Pancreas (tissue), 10 donors: ENCODE results near the gene FANCC. TPM values are rescaled to one million over a fixed set of nuclear protein-coding genes. Genes with fewer than 3 reads are reported as not detected.

Source experiments
- ATAC-seq, 4 donors: fragments of 200-7000 bp; cut with Tn5 transposase; one replicate each; pipeline versions ENCODE4 v1.8.0 to v1.9.1; 2020; ENCODE audit warnings: mild to moderate bottlenecking in 4 of 4, moderate library complexity in 4 of 4
- DNase-seq, 6 donors: peaks; one replicate each; pipeline ENCODE4 v3.0.0-alpha.2; 2020
- FAIRE-seq: peaks from 2 replicates; lab custom pipeline; 2012; peaks lifted over from hg19 to GRCh38; lab: Jason Lieb, UNC
- H3K27ac ChIP-seq, 4 donors: fragments of 200-600 bp; sonication (generic); 1 replicate in 3 of 4; 2 replicates in 1 of 4; pipeline versions ENCODE4 v1.5.0 to v1.8.0; 2020
- H3K27me3 ChIP-seq, 4 donors: fragments of 200-600 bp; one replicate each; pipeline ENCODE4 v1.8.0; 2021
- H3K36me3 ChIP-seq, 3 donors: fragments of 200-600 bp; sonication (generic) in 1 of 3; one replicate each; pipeline versions ENCODE4 v1.5.0 to v1.8.0; 2020 to 2021
- H3K4me1 ChIP-seq, 3 donors: fragments of 200-600 bp; one replicate each; pipeline ENCODE4 v1.8.0; 2021
- H3K4me3 ChIP-seq, 4 donors: fragments of 200-600 bp; sonication (generic) in 2 of 4; one replicate each; pipeline versions ENCODE4 v1.5.0 to v1.8.0; 2020 to 2021
- H3K9me3 ChIP-seq, 4 donors: fragments of 200-600 bp; one replicate each; pipeline ENCODE4 v1.8.0; 2021
- WGBS, 2 donors: extraction: QIAGEN DNeasy Blood & Tissue Kit; methylation state at CpG; one replicate each; pipeline ENCODE4 v1.1.7; 2013; 5-methylcytosine and 5-hydroxymethylcytosine counted together
- intact Hi-C, 3 donors: fragments of 100-400 bp; cut with DNase I; formaldehyde crosslinking; loops; one replicate each; pipeline versions ENCODE4 v1.11.1 to v1.14.2; 2022
- polyA plus RNA-seq, 2 donors: library from polyadenylated mRNA; stranded (reverse); fragments of 200-250 nt; gene quantifications; one replicate each; pipeline ENCODE4 v1.2.3, GENCODE V29; 2013
- total RNA-seq, 6 donors: library from RNA; stranded (reverse); fragmentation: NEBNext Ultra II Directional in 4 of 6; extraction: Animal tissue kit (Norgen Biotek cat#: 25700) in 4 of 6; gene quantifications; one replicate each; pipeline versions ENCODE4 v1.2.1 to v1.2.4, GENCODE V29; 2021 to 2023
- TF ChIP-seq, protein P1 (sequence below), 4 donors: fragments of 200-600 bp; sonication (generic) in 3 of 4; IDR thresholded peaks; one replicate each; pipeline versions ENCODE4 v1.5.0 to v1.8.0; 2021; ENCODE audit warnings: antibody characterized with exemption in 4 of 4
- donor health status: healthy with polysubstance abuse.
- donor health status: DM: no; HTN: no; CAD: no; lungs with moderate emphysema.
- donor health status: DM: no; HTN: no; CAD: no.
- donor health status: control.
- donor health status: control.
- donor health status: Bipolar disorder and iron deficiency.
- donor health status: DM: yes; HTN: yes; CAD: no.
- donor health status: DM: no; HTN: no; CAD: no.
- donor health status: DM: no; HTN: no; CAD: no.
- donor health status: DM: yes; HTN: yes; CAD: no.

Gene FANCC
- total and polyA plus RNA-seq, 8 donors = 3.8 to 9.9 (median 4.6) TPM

DNA sequence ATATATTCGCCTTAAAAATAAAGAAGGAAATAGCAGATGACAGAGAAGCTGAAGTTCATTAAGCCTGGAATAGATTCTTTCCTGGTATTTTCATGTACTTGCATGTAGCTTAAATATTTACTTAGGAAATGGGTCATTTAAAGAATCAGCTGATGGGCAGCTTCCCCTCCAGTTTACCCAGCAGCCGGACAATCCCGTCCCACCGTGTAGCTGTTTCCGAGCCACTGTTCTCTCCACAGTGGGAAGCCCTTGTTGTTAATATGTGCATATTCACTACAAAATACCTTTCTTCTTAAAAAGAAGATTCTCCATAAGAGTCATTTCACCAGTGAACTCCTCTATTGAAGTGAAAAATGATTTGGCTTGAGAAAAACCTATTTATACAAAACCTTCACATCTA lies 187.0 kb downstream of the FANCC start:
- intact Hi-C loops = no loop called here
- peak; percentile 8 to 22 (median 15) for ATAC-seq
- 6 to 14% methylated on average over 5 of the region's 5 CpGs for WGBS, 2 donors
- TF ChIP-seq, protein P1, sequence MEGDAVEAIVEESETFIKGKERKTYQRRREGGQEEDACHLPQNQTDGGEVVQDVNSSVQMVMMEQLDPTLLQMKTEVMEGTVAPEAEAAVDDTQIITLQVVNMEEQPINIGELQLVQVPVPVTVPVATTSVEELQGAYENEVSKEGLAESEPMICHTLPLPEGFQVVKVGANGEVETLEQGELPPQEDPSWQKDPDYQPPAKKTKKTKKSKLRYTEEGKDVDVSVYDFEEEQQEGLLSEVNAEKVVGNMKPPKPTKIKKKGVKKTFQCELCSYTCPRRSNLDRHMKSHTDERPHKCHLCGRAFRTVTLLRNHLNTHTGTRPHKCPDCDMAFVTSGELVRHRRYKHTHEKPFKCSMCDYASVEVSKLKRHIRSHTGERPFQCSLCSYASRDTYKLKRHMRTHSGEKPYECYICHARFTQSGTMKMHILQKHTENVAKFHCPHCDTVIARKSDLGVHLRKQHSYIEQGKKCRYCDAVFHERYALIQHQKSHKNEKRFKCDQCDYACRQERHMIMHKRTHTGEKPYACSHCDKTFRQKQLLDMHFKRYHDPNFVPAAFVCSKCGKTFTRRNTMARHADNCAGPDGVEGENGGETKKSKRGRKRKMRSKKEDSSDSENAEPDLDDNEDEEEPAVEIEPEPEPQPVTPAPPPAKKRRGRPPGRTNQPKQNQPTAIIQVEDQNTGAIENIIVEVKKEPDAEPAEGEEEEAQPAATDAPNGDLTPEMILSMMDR (IDR thresholded peaks at IDR 0.05) = no peak
- Histone ChIP-seq H3K9me3 (no peaks in the 10 kb centered on the region), H3K4me3 (no peak overlapping the region), H3K36me3 (no peaks in the 10 kb centered on the region), H3K27ac (peak overlapping the region in 2 of 4 donors; percentile 50 to 60), H3K4me1 (peaks cover 12 to 16% (median 15%) of the 10 kb centered on the region in 3 donors), H3K27me3 (no peaks in the 10 kb centered on the region)
- FAIRE-seq = no peak
- DNase-seq = no peak

DNA sequence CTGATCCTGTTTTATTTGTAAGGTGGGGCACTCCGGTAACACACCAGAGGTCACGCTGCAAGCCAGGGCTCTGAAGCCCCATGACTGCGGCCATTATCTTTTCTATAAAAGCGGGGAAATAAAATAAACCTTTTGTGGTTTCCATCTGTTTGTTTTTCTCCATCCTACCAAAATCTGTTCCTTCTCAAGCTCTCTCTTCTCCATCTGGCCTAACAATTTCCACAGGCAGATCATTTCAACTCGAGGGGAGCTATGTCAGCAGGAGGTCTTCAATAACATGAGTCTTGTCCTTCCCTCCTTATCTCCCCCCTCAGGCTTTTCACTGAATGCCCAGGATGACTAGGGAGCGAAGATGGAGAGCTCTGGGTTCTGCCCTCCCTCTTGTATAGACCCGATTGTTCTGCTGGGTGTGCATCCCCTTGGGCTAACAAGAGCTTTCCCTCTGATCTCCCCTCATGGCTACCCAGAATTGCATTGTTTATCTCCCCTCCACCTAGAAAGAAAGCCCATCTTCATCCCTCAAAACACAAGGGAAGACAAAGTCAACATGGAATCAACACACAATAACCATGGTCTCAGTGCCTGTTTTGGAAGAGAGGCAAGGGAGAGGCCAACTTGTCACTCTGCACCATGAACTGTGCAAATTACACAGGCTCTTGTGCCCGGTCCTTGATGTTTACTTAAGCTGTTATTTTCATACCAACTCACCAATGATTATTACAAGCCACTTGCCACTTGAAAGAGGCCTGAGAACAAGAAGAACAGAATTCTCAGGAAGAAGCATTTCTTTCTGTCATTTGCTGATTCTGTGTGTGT lies 187.8 kb downstream of the FANCC start:
- ATAC-seq = peak; percentile 50 to 67 (median 60)
- Histone ChIP-seq H3K27ac (peak overlapping the region in 2 of 4 donors; percentile 50 to 60), H3K36me3 (no peaks in the 10 kb centered on the region), H3K4me1 (peaks cover 12 to 16% (median 15%) of the 10 kb centered on the region in 3 donors), H3K4me3 (no peak overlapping the region), H3K9me3 (no peaks in the 10 kb centered on the region), H3K27me3 (no peaks in the 10 kb centered on the region)
- DNase-seq = no peak
- TF ChIP-seq, protein P1 (IDR thresholded peaks at IDR 0.05) = no peak
- 75 to 77% methylated on average over 8 of the region's 8 CpGs for WGBS, 2 donors
- intact Hi-C loops = loop anchor here in 1 of 3 donors (5.0 kb wide), 3 partner anchors 42 to 447 kb away; no protein-coding TSS in a partner anchor
- FAIRE-seq = no peak

DNA sequence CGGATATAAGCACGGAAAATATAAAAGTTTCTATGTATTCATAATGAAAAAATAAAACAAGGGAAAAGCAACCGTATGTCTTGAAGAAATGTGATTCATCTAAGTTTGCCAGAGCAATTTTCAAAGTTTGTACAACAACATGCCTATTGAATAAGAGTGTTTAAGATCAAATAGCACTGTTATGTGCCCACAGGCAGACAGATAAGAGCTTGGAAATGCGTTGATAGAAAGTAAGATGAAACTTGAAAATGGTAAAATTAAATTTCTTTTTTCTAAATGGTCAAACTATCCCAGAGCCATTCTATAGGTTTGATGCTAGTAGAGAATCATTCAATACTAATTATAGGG lies 189.4 kb downstream of the FANCC start:
- Histone ChIP-seq H3K36me3 (no peaks in the 10 kb centered on the region), H3K9me3 (no peaks in the 10 kb centered on the region), H3K27ac (no peak overlapping the region), H3K4me3 (no peak overlapping the region), H3K4me1 (peaks cover 12 to 16% (median 15%) of the 10 kb centered on the region in 3 donors), H3K27me3 (no peaks in the 10 kb centered on the region)
- FAIRE-seq = no peak
- intact Hi-C loops = loop anchor here in 1 of 3 donors (5.0 kb wide), 3 partner anchors 41 to 446 kb away; no protein-coding TSS in a partner anchor
- ATAC-seq = no peak
- DNase-seq = no peak
- 70 to 73% methylated on average over 4 of the region's 4 CpGs for WGBS, 2 donors
- TF ChIP-seq, protein P1 (IDR thresholded peaks at IDR 0.05) = no peak

DNA sequence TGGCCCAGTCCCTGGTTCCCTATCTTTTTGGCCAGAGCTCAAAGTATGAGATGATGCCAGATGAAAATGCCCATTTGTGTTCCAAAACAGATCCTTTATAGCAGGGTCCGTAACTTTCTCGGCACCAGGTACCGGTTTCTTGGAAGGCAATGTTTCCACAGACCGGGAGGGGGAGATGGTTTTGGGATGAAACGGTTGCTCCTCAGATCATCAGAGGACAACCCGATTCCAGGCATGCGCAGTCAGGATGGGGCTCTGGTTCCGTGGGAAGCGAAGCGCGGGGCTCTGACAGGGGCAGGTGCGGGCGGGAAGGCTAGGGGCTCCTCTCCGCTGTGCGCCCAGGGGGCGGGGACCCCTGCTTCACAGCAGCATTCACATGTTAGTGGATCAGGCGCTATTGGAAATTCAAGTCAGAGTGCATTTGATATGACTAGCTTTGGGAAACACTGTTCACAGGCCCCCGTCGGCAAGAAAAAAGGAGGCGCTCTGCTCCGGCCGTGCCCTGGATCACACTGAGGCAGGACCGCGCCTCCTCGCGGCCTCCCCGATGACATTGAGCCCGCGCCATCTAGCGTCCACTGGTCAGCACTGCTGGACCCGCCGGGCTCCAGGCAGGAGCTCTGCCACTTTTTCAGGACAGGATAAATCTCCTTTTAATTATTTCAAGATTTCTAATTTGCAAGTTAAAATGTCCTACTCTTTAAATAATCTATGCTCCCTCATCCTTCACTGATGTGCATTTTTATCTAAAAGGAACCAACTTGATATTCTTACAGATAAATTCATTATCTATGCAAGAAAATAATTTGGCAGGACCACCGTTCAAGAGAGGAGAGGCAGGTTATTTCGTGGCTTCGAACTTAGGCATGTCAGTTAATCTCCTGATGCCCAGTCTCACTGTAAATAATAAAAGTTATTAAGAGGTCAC lies 190.0 kb downstream of the FANCC start:
- ATAC-seq (peak; percentile 74 to 93 (median 88)), DNase-seq (peak; percentile 77 to 95 (median 87)), FAIRE-seq (no peak)
- peak overlapping the region in 3 of 4 donors; percentile 5 to 39 (median 14) for H3K4me3 ChIP-seq
- H3K27me3 ChIP-seq = no peaks in the 10 kb centered on the region
- intact Hi-C loops = loop anchor here in 1 of 3 donors (5.0 kb wide), 3 partner anchors 40 to 445 kb away; no protein-coding TSS in a partner anchor
- H3K36me3 ChIP-seq = no peaks in the 10 kb centered on the region
- peaks cover 12 to 16% (median 15%) of the 10 kb centered on the region in 3 donors for H3K4me1 ChIP-seq
- WGBS, 2 donors = 12 to 14% methylated on average over 35 of the region's 35 CpGs
- no peaks in the 10 kb centered on the region for H3K9me3 ChIP-seq
- no peak overlapping the region for H3K27ac ChIP-seq
- TF ChIP-seq, protein P1 (IDR thresholded peaks at IDR 0.05) = peak; percentile 91 to 98 (median 94)
